Ectodermal cell (in vitro differentiated cells): Measurements from ENCODE around the gene ADAMTSL4.
A peak's percentile ranks its signal among the peaks of the same experiment; 100 is the strongest.
"Not testable (repeated sequence)": the region's sequence is repeated elsewhere in the genome, so short reads cannot be mapped to it uniquely, and the experiment has no call there.

Source experiments
- H3K27ac ChIP-seq: 2 replicates; pipeline ENCODE4 v1.7.0; 2013; ENCODE audit warnings: mild to moderate bottlenecking, low read depth, low read length; ENCODE audit not compliant: insufficient read depth, poor library complexity, severe bottlenecking
- H3K27me3 ChIP-seq: 2 replicates; pipeline ENCODE4 v1.7.0; 2013; ENCODE audit warnings: mild to moderate bottlenecking, low read length; ENCODE audit not compliant: insufficient read depth, control insufficient read depth, poor library complexity, severe bottlenecking
- H3K36me3 ChIP-seq: one replicate; pipeline ENCODE4 v1.7.0; 2013; ENCODE audit warnings: low read length; ENCODE audit not compliant: control insufficient read depth, insufficient read depth
- H3K4me1 ChIP-seq: one replicate; pipeline ENCODE4 v1.7.0; 2013; ENCODE audit warnings: low read length; ENCODE audit not compliant: control insufficient read depth, insufficient read depth
- H3K4me3 ChIP-seq: 2 replicates; pipeline ENCODE4 v1.7.0; 2013; ENCODE audit warnings: low read depth, low read length, control low read depth; ENCODE audit not compliant: insufficient read depth
- H3K9me3 ChIP-seq: 2 replicates; pipeline ENCODE4 v1.7.0; 2013; ENCODE audit warnings: mild to moderate bottlenecking, low read length, moderate library complexity; ENCODE audit not compliant: control insufficient read depth
- WGBS, 2 experiments: methylation state at CpG; one replicate each; pipeline ENCODE4 v1.1.7; 2013; ENCODE audit warnings: missing lambda C conversion rate in 2 of 2; 5-methylcytosine and 5-hydroxymethylcytosine counted together

Gene ADAMTSL4

GRCh38 chr1:150578272-150579109 is 29.3 kb downstream of the ADAMTSL4 start:
- Histone ChIP-seq H3K4me3 (peak overlapping the region; percentile 96), H3K27ac (peak overlapping the region; percentile 99), H3K36me3 (peaks cover 32% of the 10 kb centered on the region), H3K27me3 (no peaks in the 10 kb centered on the region), H3K4me1 (peaks cover 17% of the 10 kb centered on the region), H3K9me3 (no peaks in the 10 kb centered on the region)
- 0 to 1% methylated on average over 50 of the region's 50 CpGs for WGBS, 2 experiments

GRCh38 chr1:150579110-150579944 is 30.1 kb downstream of the ADAMTSL4 start, which contains the start of gene MCL1:
Gene MCL1, minus strand, starts transcription at chr1:150579610. Its CDS starts 80 bp downstream, at chr1:150579530.
- peaks cover 17% of the 10 kb centered on the region for H3K4me1 ChIP-seq
- 0% methylated on average over 94 of the region's 94 CpGs for WGBS, 2 experiments
- peaks cover 28% of the 10 kb centered on the region for H3K36me3 ChIP-seq
- H3K27me3 ChIP-seq, result no peaks in the 10 kb centered on the region
- peak within 1 kb of the TSS; percentile 96 for H3K4me3 ChIP-seq
- peak within 1 kb of the TSS; percentile 99 for H3K27ac ChIP-seq
- no peaks in the 10 kb centered on the region for H3K9me3 ChIP-seq

DNA sequence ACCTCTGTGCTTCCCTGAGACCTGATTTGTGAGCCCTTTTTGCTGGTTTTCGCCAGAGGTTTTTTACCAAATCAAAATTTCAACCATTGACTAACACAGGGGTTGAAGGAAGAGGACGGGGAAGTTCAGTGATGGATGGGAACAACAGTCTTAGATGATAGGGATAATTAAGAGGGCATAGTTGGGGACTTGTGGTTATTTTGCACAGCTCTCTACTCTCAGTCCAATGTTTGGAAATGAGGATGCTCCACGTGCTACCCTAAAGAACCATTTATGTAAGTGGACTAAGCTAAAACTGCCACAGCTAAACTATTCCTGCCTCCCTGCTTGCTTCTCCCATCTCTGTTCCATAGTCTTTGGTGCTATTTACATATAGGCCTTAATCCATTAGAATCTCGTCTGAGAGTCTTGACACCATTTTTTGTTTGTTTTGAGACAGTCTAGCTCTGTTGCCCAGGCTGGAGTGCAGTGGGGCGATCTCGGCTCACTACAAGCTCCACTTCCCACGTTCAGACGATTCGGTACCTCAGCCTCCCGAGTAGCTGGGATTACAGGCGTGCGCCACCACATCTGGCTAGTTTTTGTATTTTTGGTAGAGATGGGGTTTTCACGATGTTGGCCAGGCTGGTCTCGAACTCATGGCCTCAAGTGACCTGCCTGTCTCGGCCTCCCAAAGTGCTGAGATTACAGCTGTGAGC is 30.9 kb downstream of the ADAMTSL4 start:
- peaks cover 17% of the 10 kb centered on the region for H3K4me1 ChIP-seq
- H3K9me3 ChIP-seq, result no peaks in the 10 kb centered on the region
- peaks cover 20% of the 10 kb centered on the region for H3K36me3 ChIP-seq
- H3K27ac ChIP-seq, result peak overlapping the region; percentile 99
- no peaks in the 10 kb centered on the region for H3K27me3 ChIP-seq
- WGBS, 2 experiments, result 80 to 83% methylated on average over 14 to 15 of the region's 15 CpGs
- H3K4me3 ChIP-seq, result peak overlapping the region; percentile 96

- WGBS, 2 experiments, result 94 to 97% methylated on average over 3 of the region's 3 CpGs
These were observed 31.8 kb downstream of the ADAMTSL4 start for GRCh38 chr1:150580966-150581365.

DNA sequence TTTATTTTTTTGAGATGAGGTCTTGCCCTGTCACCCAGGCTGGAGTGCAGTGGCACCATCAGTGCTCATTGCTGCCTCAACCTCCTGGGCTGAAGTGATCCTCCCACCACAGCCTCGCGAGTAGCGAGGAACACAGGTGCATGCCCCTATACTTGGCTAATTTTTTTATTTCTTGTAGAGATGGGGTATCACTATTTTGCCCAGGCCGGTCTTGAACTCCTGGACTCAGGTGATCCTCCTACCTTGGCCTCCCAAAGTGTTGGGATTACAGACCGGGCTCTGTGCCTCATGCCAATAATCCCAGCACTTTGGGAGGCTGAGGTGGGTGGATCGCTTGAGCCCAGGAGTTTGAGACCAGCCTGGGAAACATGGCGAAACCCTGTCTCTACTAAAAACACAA is 32.2 kb downstream of the ADAMTSL4 start:
- H3K27me3 ChIP-seq, H3K36me3 ChIP-seq, H3K4me1 ChIP-seq, H3K27ac ChIP-seq, H3K9me3 ChIP-seq, H3K4me3 ChIP-seq: not testable (repeated sequence)
- 90 to 98% methylated on average over 7 of the region's 7 CpGs for WGBS, 2 experiments

More at GRCh38 chr1:150580966-150581365, 31.8 kb downstream of the ADAMTSL4 start:
- H3K27me3 ChIP-seq, H3K4me3 ChIP-seq, H3K27ac ChIP-seq, H3K9me3 ChIP-seq, H3K4me1 ChIP-seq: not testable (repeated sequence)
- H3K36me3 ChIP-seq, result peaks cover 12% of the 10 kb centered on the region

DNA sequence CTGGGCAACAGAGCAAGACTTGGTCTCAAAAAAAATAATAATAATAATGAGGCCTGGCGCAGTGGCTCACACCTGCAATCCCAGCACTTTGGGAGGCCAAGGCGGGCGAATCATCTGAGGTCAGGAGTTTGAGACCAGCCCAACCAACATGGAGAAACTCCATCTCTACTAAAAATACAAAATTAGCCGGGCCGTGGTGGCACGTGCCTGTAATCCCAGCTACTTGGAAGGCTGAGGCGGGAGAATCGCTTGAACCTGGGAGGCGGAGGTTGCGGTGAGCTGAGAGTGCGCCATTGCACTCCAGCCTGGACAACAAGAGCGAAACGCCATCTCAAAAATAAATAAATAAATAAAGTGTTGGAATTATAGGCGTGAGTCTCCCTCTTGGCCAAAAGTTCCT is 32.8 kb downstream of the ADAMTSL4 start:
- not testable (repeated sequence) for H3K4me3 ChIP-seq, H3K27me3 ChIP-seq, H3K9me3 ChIP-seq, H3K4me1 ChIP-seq, H3K36me3 ChIP-seq, H3K27ac ChIP-seq
- 97 to 99% methylated on average over 12 to 14 of the region's 14 CpGs for WGBS, 2 experiments

DNA sequence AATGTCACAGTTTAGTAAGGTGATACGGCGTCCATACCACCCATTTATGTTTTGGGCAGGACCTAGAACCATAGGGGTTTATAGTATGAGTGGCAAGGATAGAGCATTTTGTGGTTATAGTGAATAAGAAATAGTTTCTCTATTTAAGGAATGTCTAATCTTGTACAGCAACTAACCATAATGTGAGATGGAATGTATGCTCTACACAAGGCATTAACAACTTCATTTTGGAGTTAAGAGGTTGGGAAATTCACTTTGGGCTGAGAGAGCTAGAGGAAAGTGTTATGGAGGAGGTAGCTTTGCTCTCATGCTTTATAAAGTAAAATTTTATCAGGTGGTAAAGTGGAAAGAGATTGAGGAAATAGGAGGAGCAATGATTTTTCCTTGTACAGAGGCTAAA is 33.2 kb downstream of the ADAMTSL4 start:
- WGBS, 2 experiments, result 93 to 100% methylated on average over 2 of the region's 2 CpGs
- no peaks in the 10 kb centered on the region for H3K36me3 ChIP-seq
- no peaks in the 10 kb centered on the region for H3K4me1 ChIP-seq
- H3K27me3 ChIP-seq, result no peaks in the 10 kb centered on the region
- H3K4me3 ChIP-seq, result no peak overlapping the region
- no peak overlapping the region for H3K27ac ChIP-seq
- H3K9me3 ChIP-seq, result no peaks in the 10 kb centered on the region

DNA sequence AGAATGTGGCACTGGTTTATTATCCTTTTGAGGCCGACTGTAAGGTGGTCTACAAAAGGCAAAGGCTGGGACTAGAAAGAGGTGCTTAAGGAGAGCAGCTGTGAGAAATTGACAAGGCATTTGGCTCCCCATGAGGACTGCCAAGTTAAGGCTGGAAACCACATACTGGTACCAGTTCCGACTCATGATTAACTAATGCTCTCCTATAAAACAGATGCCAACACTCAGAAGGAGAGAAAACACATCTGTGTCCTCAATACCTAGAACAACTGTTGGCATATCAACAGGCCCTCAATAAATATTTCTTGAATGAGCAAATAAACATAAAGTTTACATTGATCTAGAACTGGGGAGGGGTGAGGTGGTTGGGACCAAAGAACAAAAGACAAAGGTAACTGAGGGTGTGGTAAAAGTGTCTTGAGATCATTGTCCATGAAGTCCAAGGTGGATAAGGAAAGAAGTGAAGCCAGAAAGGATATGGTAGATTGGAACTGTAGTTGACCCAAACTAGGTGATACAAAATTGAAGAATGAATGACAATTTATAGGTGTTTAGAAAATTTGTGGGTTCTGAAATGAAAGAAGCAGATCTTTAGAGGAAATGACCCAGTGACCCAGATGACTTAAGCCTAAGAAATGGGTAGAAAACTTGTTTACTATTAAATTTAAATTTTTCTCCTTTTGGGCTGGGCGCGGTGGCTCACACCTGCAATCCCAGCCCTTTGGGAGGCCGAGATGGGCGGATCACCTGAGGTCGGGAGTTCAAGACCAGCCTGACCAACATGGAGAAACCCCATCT is 47.1 kb downstream of the ADAMTSL4 start:
- Histone ChIP-seq H3K27ac (no peak overlapping the region), H3K27me3 (no peaks in the 10 kb centered on the region), H3K36me3 (no peaks in the 10 kb centered on the region), H3K9me3 (peaks cover 2% of the 10 kb centered on the region), H3K4me3 (no peak overlapping the region), H3K4me1 (no peaks in the 10 kb centered on the region)
- 77 to 96% methylated on average over 7 of the region's 7 CpGs for WGBS, 2 experiments

- no peaks in the 10 kb centered on the region for H3K4me1 ChIP-seq
- peaks cover 2% of the 10 kb centered on the region for H3K9me3 ChIP-seq
- H3K27ac ChIP-seq, result no peak overlapping the region
- H3K4me3 ChIP-seq, result no peak overlapping the region
- H3K27me3 ChIP-seq, result no peaks in the 10 kb centered on the region
- no peaks in the 10 kb centered on the region for H3K36me3 ChIP-seq
- 91 to 92% methylated on average over 3 of the region's 3 CpGs for WGBS, 2 experiments
These were observed 47.8 kb downstream of the ADAMTSL4 start for GRCh38 chr1:150596976-150597375.
